Right ventricle myocardium inferior (tissue), 1 donor: Measurements from ENCODE around the gene SCN1B. TPM values are rescaled to one million over a fixed set of nuclear protein-coding genes. Genes with fewer than 3 reads are reported as not detected.

Experiments
- ATAC-seq: fragments of 200-7000 bp; cut with Tn5 transposase; one replicate; pipeline ENCODE4 v1.9.1; 2020; ENCODE audit warnings: mild to moderate bottlenecking, moderate library complexity
- DNase-seq: peaks from one replicate; pipeline ENCODE4 v3.0.0; 2021; ENCODE audit errors: missing footprints
- intact Hi-C: fragments of 100-400 bp; cut with DNase I; formaldehyde crosslinking; loops from one replicate; pipeline ENCODE4 v1.11.0; 2022
- total RNA-seq: library from RNA; stranded (reverse); fragmentation: NEBNext Ultra II Directional; extraction: Animal tissue kit (Norgen Biotek cat#: 25700); gene quantifications from one replicate; pipeline ENCODE4 v1.2.1, GENCODE V29; 2021
- donor health status: DM: no; HTN: yes; CAD: no; lungs with severe emphysema.

Gene SCN1B
- total RNA-seq, 1 donor from 2014 or later: 44.3 TPM

- intact Hi-C loops: no loop called here
- DNase-seq: no peak
Observed at GRCh38 chr19:35031072-35031881, 1.0 kb downstream of the SCN1B start.

GRCh38 chr19:35032356-35032865 is 2.1 kb downstream of the SCN1B start:
- DNase-seq (no peak), ATAC-seq (no peak)
- intact Hi-C loops: no loop called here

More at GRCh38 chr19:35031072-35031881, 1.0 kb downstream of the SCN1B start:
- ATAC-seq: peak; percentile 32

- no peak for DNase-seq
- no peak for ATAC-seq
- intact Hi-C loops: no loop called here
Observed at GRCh38 chr19:35033067-35034004, 3.1 kb downstream of the SCN1B start.

- ATAC-seq (no peak), DNase-seq (no peak)
- intact Hi-C loops: no loop called here
Observed at GRCh38 chr19:35034005-35034502, 3.8 kb downstream of the SCN1B start.

- no peak for ATAC-seq
- no peak for DNase-seq
- intact Hi-C loops: no loop called here
Observed at GRCh38 chr19:35034588-35035382, 4.5 kb downstream of the SCN1B start.

- DNase-seq (peak; percentile 65), ATAC-seq (peak; percentile 35)
- intact Hi-C loops: no loop called here
Observed at GRCh38 chr19:35037716-35038622, 7.7 kb downstream of the SCN1B start.

- DNase-seq (peak; percentile 23), ATAC-seq (no peak)
Observed at GRCh38 chr19:35038623-35039512, 8.6 kb downstream of the SCN1B start.

GRCh38 chr19:35039881-35040825 is 9.9 kb downstream of the SCN1B start:
- intact Hi-C loops: loop anchor here (5.0 to 10.0 kb wide), 3 partner anchors 102 to 305 kb away; partner anchors contain the start of genes FXYD7, USF2 and ZNF181
- ATAC-seq: no peak
- DNase-seq: no peak

More at GRCh38 chr19:35038623-35039512, 8.6 kb downstream of the SCN1B start:
- intact Hi-C loops: no loop called here

GRCh38 chr19:35040826-35041547 is 10.7 kb downstream of the SCN1B start:
- DNase-seq (peak; percentile 96), ATAC-seq (peak; percentile 86)
- intact Hi-C loops: loop anchor here (5.0 to 10.0 kb wide), 3 partner anchors 101 to 306 kb away; partner anchors contain the start of genes FXYD7, USF2 and ZNF181

- intact Hi-C loops: loop anchor here (5.0 to 10.0 kb wide), 3 partner anchors 101 to 307 kb away; partner anchors contain the start of genes FXYD7, USF2 and ZNF181
- ATAC-seq: no peak
- no peak for DNase-seq
Observed at GRCh38 chr19:35041548-35042055, 11.3 kb downstream of the SCN1B start, which contains the start of gene HPN. TSS of gene HPN (plus strand) at chr19:35041721. CDS start at chr19:35042507, 786 bp downstream.

- intact Hi-C loops: loop anchor here (5.0 to 10.0 kb wide), 3 partner anchors 100 to 307 kb away; partner anchors contain the start of genes FXYD7, USF2 and ZNF181
- DNase-seq (no peak), ATAC-seq (no peak)
Observed at GRCh38 chr19:35042056-35042730, 11.9 kb downstream of the SCN1B start.

GRCh38 chr19:35042954-35043604 is 12.8 kb downstream of the SCN1B start:
- DNase-seq: no peak
- intact Hi-C loops: loop anchor here (5.0 to 10.0 kb wide), 3 partner anchors 99 to 308 kb away; partner anchors contain the start of genes FXYD7, USF2 and ZNF181
- no peak for ATAC-seq

- DNase-seq (no peak), ATAC-seq (no peak)
- intact Hi-C loops: loop anchor here (1.0 to 10.0 kb wide), 4 partner anchors 46 to 309 kb away; partner anchors contain the start of genes FXYD7, USF2 and ZNF181
Observed at GRCh38 chr19:35043906-35044305, 13.6 kb downstream of the SCN1B start.
